Measurements from ENCODE around the gene SGMS1. TPM values are rescaled to one million over a fixed set of nuclear protein-coding genes. Genes with fewer than 3 reads are reported as not detected.

SGMS1 gene
- total and polyA plus RNA-seq, 7 donors: 3.5 to 81.3 (median 55.7) TPM

GRCh38 chr10:50528206-50528605, 95.5 kb downstream of the SGMS1 start:
- intact Hi-C loops (cut with DNase I): no loop called here

GRCh38 chr10:50527442-50528043, 96.2 kb downstream of the SGMS1 start:
- no peaks in the 10 kb centered on the region for H3K36me3 ChIP-seq
- no peaks in the 10 kb centered on the region for H3K9me3 ChIP-seq
- 74 to 90% methylated on average over 7 of the region's 7 CpGs for WGBS, 2 donors
- no peaks in the 10 kb centered on the region for H3K27me3 ChIP-seq
- intact Hi-C loops (cut with DNase I): no loop called here
- TF ChIP-seq POLR2A (IDR thresholded peaks at IDR 0.05) (no peak), CTCF (IDR thresholded peaks at IDR 0.05) (no peak), POLR2AphosphoS5 (IDR thresholded peaks at IDR 0.05) (peak in 1 of 4 donors; percentile 14)
- DNase-seq: no peak
- H3K4me1 ChIP-seq: peaks cover 0 to 8% (median 4%) of the 10 kb centered on the region in 4 donors
- H3K4me3 ChIP-seq: no peak overlapping the region
- no peak overlapping the region for H3K27ac ChIP-seq

More at GRCh38 chr10:50528206-50528605, 95.5 kb downstream of the SGMS1 start:
- Histone ChIP-seq H3K4me1 (peaks cover 0 to 11% (median 4%) of the 10 kb centered on the region in 4 donors), H3K4me3 (no peak overlapping the region), H3K36me3 (no peaks in the 10 kb centered on the region), H3K9me3 (no peaks in the 10 kb centered on the region), H3K27me3 (no peaks in the 10 kb centered on the region), H3K27ac (no peak overlapping the region)
- WGBS, 2 donors: 92 to 94% methylated on average over 2 of the region's 2 CpGs
- no peak for DNase-seq
- TF ChIP-seq CTCF (IDR thresholded peaks at IDR 0.05) (no peak), EP300 (IDR thresholded peaks at IDR 0.05) (no peak), POLR2AphosphoS5 (IDR thresholded peaks at IDR 0.05) (no peak)

- DNase-seq: no peak
- Histone ChIP-seq H3K9me3 (no peaks in the 10 kb centered on the region), H3K4me1 (peaks cover 0 to 8% (median 4%) of the 10 kb centered on the region in 4 donors), H3K27ac (no peak overlapping the region), H3K36me3 (no peaks in the 10 kb centered on the region), H3K27me3 (no peaks in the 10 kb centered on the region), H3K4me3 (no peak overlapping the region)
- 94 to 97% methylated on average over 4 of the region's 4 CpGs for WGBS, 2 donors
- TF ChIP-seq POLR2A (IDR thresholded peaks at IDR 0.05) (no peak), CTCF (IDR thresholded peaks at IDR 0.05) (no peak), EP300 (IDR thresholded peaks at IDR 0.05) (no peak), POLR2AphosphoS5 (IDR thresholded peaks at IDR 0.05) (no peak)
- intact Hi-C loops (cut with DNase I): no loop called here
These were observed 97.6 kb downstream of the SGMS1 start for GRCh38 chr10:50526185-50526584.

GRCh38 chr10:50523357-50523756, 100.4 kb downstream of the SGMS1 start:
- Histone ChIP-seq H3K4me1 (peaks cover 0 to 8% (median 4%) of the 10 kb centered on the region in 4 donors), H3K27me3 (no peaks in the 10 kb centered on the region), H3K36me3 (peaks cover 0 to 9% (median 0%) of the 10 kb centered on the region in 4 donors), H3K4me3 (no peak overlapping the region), H3K9me3 (no peaks in the 10 kb centered on the region), H3K27ac (no peak overlapping the region)
- intact Hi-C loops (cut with DNase I): no loop called here
- TF ChIP-seq POLR2AphosphoS5 (IDR thresholded peaks at IDR 0.05) (no peak), CTCF (IDR thresholded peaks at IDR 0.05) (no peak), EP300 (IDR thresholded peaks at IDR 0.05) (no peak), POLR2A (IDR thresholded peaks at IDR 0.05) (no peak)
- DNase-seq: no peak

GRCh38 chr10:50522908-50523307, 100.8 kb downstream of the SGMS1 start:
- H3K27ac ChIP-seq: no peak overlapping the region
- WGBS, 2 donors: 89 to 97% methylated on average over 2 of the region's 2 CpGs
- no peaks in the 10 kb centered on the region for H3K27me3 ChIP-seq
- TF ChIP-seq POLR2A (IDR thresholded peaks at IDR 0.05): no peak
- TF ChIP-seq EP300 (IDR thresholded peaks at IDR 0.05): no peak
- no peak for TF ChIP-seq CTCF (IDR thresholded peaks at IDR 0.05)
- TF ChIP-seq POLR2AphosphoS5 (IDR thresholded peaks at IDR 0.05): no peak
- no peak for DNase-seq
- H3K36me3 ChIP-seq: peaks cover 0 to 9% (median 0%) of the 10 kb centered on the region in 4 donors
- no peaks in the 10 kb centered on the region for H3K9me3 ChIP-seq
- intact Hi-C loops (cut with DNase I): no loop called here
- peaks cover 0 to 8% (median 4%) of the 10 kb centered on the region in 4 donors for H3K4me1 ChIP-seq
- H3K4me3 ChIP-seq: no peak overlapping the region
